SK-N-MC (cell line): ENCODE results near the gene MBOAT2.

Experiments used
- DNase-seq: peaks from one replicate; pipeline ENCODE4 v3.0.0-alpha.2; 2011; ENCODE audit warnings: low read depth, low spot score
- H3K27ac ChIP-seq: fragments of 200-600 bp; sonication (generic); 2 replicates; pipeline ENCODE4 v1.5.1; 2016; ENCODE audit warnings: mixed run types
- H3K36me3 ChIP-seq: fragments of 200-600 bp; sonication (generic); 2 replicates; pipeline ENCODE4 v1.6.1; 2017; ENCODE audit warnings: antibody characterized with exemption, low read length, mixed read lengths; ENCODE audit not compliant: insufficient read depth
- H3K4me3 ChIP-seq: fragments of 200-600 bp; sonication (generic); 2 replicates; pipeline ENCODE4 v1.5.1; 2016
- H3K9ac ChIP-seq: fragments of 200-600 bp; sonication (generic); 2 replicates; pipeline ENCODE4 v1.8.0; 2017; ENCODE audit warnings: mixed run types, mixed read lengths; ENCODE audit not compliant: insufficient read length
- H3K9me3 ChIP-seq: fragments of 200-600 bp; sonication (generic); 2 replicates; pipeline ENCODE4 v1.6.1; 2017; ENCODE audit warnings: low read depth, mild to moderate bottlenecking, antibody characterized with exemption, low read length, moderate library complexity, mixed read lengths
- EZH2 ChIP-seq: fragments of 200-600 bp; sonication (generic); IDR thresholded peaks from one replicate; pipeline ENCODE4 v1.6.1; 2017; ENCODE audit warnings: antibody characterized with exemption
- FOXP2 ChIP-seq: optimal IDR thresholded peaks from 2 replicates; pipeline ENCODE3; 2011; ENCODE audit warnings: mild to moderate bottlenecking, moderate library complexity; ENCODE audit not compliant: insufficient read depth; ENCODE audit errors: extremely low read length, control extremely low read depth
- POLR2AphosphoS5 ChIP-seq: IDR thresholded peaks from 2 replicates; pipeline ENCODE4 v1.6.1; 2012; ENCODE audit warnings: mild to moderate bottlenecking, low read depth, low read length, borderline replicate concordance

Gene MBOAT2

DNA sequence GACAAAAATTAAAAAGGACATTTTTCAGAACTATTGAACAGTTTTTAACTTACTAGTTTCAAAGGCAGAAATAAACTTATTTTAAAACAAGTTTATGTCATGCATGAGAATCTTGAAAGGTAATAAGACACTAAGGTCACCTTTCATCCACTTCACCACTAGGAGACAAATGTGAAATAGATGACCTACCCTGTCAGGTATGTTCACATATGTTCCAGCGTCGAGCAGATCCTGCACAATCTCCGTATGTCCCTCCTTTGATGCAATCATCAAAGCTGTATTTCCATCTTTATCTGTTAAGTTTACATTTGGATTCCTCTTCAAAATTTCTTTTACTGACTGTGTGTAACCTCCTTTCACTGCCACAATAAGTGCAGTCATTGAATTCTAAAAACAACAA lies 200.7 kb downstream of the MBOAT2 start:
- no peak for TF ChIP-seq EZH2
- TF ChIP-seq FOXP2, result no peak
- TF ChIP-seq POLR2AphosphoS5, result no peak
- Histone ChIP-seq H3K4me3 (no peak overlapping the region), H3K9me3 (no peaks in the 10 kb centered on the region), H3K9ac (no peak overlapping the region), H3K27ac (no peak overlapping the region), H3K36me3 (peaks cover 50% of the 10 kb centered on the region)
- no peak for DNase-seq
